ENCODE results near the gene AXDND1. TPM values are rescaled to one million over a fixed set of nuclear protein-coding genes. Genes with fewer than 3 reads are reported as not detected.
"Not testable (repeated sequence)": the region's sequence is repeated elsewhere in the genome, so short reads cannot be mapped to it uniquely, and the experiment has no call there.

AXDND1 gene
- total and polyA plus RNA-seq, 9 donors = 0.13 to 0.28 (median 0.23) TPM; not detected in 3

- DNase-seq = not testable (repeated sequence)
- WGBS (ENCODE audit: insufficient coverage) = 96% methylated on average over 9 of the region's 32 CpGs
These were observed 52.9 kb downstream of the AXDND1 start for GRCh38 chr1:179418706-179419105.

GRCh38 chr1:179424610-179425009, 58.8 kb downstream of the AXDND1 start:
- Histone ChIP-seq H3K4me3 (ENCODE audit: low read length) (no peak overlapping the region), H3K27me3 (ENCODE audit: control insufficient read depth, insufficient read depth, low read length) (no peaks in the 10 kb centered on the region), H3K27ac (ENCODE audit: low read length) (no peak overlapping the region), H3K4me1 (ENCODE audit: control insufficient read depth, insufficient read depth, low read length) (no peaks in the 10 kb centered on the region), H3K36me3 (ENCODE audit: control insufficient read depth, insufficient read depth, low read length) (no peaks in the 10 kb centered on the region), H3K9me3 (replicated peaks; ENCODE audit: control insufficient read depth, low read depth, low read length) (peaks cover 4% of the 10 kb centered on the region)
- no CpG with 5 or more reads among the region's 2 CpGs for whole genome bisulfite sequencing (ENCODE audit: insufficient coverage)
- DNase-seq = no peak

More at GRCh38 chr1:179418706-179419105, 52.9 kb downstream of the AXDND1 start:
- not testable (repeated sequence) for H3K9me3 ChIP-seq (replicated peaks; ENCODE audit: control insufficient read depth, low read depth, low read length); H3K36me3 ChIP-seq (ENCODE audit: control insufficient read depth, insufficient read depth, low read length); H3K4me1 ChIP-seq (ENCODE audit: control insufficient read depth, insufficient read depth, low read length); H3K4me3 ChIP-seq (ENCODE audit: low read length); H3K27me3 ChIP-seq (ENCODE audit: control insufficient read depth, insufficient read depth, low read length); H3K27ac ChIP-seq (ENCODE audit: low read length)

- Histone ChIP-seq H3K4me1 (ENCODE audit: control insufficient read depth, insufficient read depth, low read length) (no peaks in the 10 kb centered on the region), H3K36me3 (ENCODE audit: control insufficient read depth, insufficient read depth, low read length) (no peaks in the 10 kb centered on the region), H3K27ac (ENCODE audit: low read length) (no peak overlapping the region), H3K4me3 (ENCODE audit: low read length) (no peak overlapping the region), H3K27me3 (ENCODE audit: control insufficient read depth, insufficient read depth, low read length) (no peaks in the 10 kb centered on the region), H3K9me3 (replicated peaks; ENCODE audit: control insufficient read depth, low read depth, low read length) (peaks cover 4% of the 10 kb centered on the region)
- no peak for DNase-seq
These were observed 59.4 kb downstream of the AXDND1 start for GRCh38 chr1:179425186-179425585.

- 48% methylated on average over 5 of the region's 7 CpGs for WGBS (ENCODE audit: insufficient coverage)
- H3K9me3 ChIP-seq (replicated peaks; ENCODE audit: control insufficient read depth, low read depth, low read length) = no peaks in the 10 kb centered on the region
- no peak overlapping the region for H3K27ac ChIP-seq (ENCODE audit: low read length)
- DNase-seq = no peak
- H3K4me1 ChIP-seq (ENCODE audit: control insufficient read depth, insufficient read depth, low read length) = no peaks in the 10 kb centered on the region
- no peaks in the 10 kb centered on the region for H3K27me3 ChIP-seq (ENCODE audit: control insufficient read depth, insufficient read depth, low read length)
- no peak overlapping the region for H3K4me3 ChIP-seq (ENCODE audit: low read length)
- no peaks in the 10 kb centered on the region for H3K36me3 ChIP-seq (ENCODE audit: control insufficient read depth, insufficient read depth, low read length)
These were observed 71.4 kb downstream of the AXDND1 start for GRCh38 chr1:179437171-179437570.

GRCh38 chr1:179439646-179440045, 73.9 kb downstream of the AXDND1 start:
- not testable (repeated sequence) for H3K9me3 ChIP-seq (replicated peaks; ENCODE audit: control insufficient read depth, low read depth, low read length); H3K4me3 ChIP-seq (ENCODE audit: low read length); H3K27ac ChIP-seq (ENCODE audit: low read length); H3K4me1 ChIP-seq (ENCODE audit: control insufficient read depth, insufficient read depth, low read length); H3K27me3 ChIP-seq (ENCODE audit: control insufficient read depth, insufficient read depth, low read length); H3K36me3 ChIP-seq (ENCODE audit: control insufficient read depth, insufficient read depth, low read length); DNase-seq
- 88% methylated on average over 7 of the region's 9 CpGs for WGBS (ENCODE audit: insufficient coverage)

- not testable (repeated sequence) for H3K4me1 ChIP-seq (ENCODE audit: control insufficient read depth, insufficient read depth, low read length); H3K9me3 ChIP-seq (replicated peaks; ENCODE audit: control insufficient read depth, low read depth, low read length); H3K27ac ChIP-seq (ENCODE audit: low read length); DNase-seq; H3K27me3 ChIP-seq (ENCODE audit: control insufficient read depth, insufficient read depth, low read length); H3K4me3 ChIP-seq (ENCODE audit: low read length); H3K36me3 ChIP-seq (ENCODE audit: control insufficient read depth, insufficient read depth, low read length)
- 57% methylated on average over 1 of the region's 2 CpGs for WGBS (ENCODE audit: insufficient coverage)
These were observed 74.5 kb downstream of the AXDND1 start for GRCh38 chr1:179440301-179440700.

- 76% methylated on average over 7 of the region's 7 CpGs for WGBS (ENCODE audit: insufficient coverage)
- no peaks in the 10 kb centered on the region for H3K4me1 ChIP-seq (ENCODE audit: control insufficient read depth, insufficient read depth, low read length)
- H3K27me3 ChIP-seq (ENCODE audit: control insufficient read depth, insufficient read depth, low read length) = no peaks in the 10 kb centered on the region
- no peak overlapping the region for H3K4me3 ChIP-seq (ENCODE audit: low read length)
- DNase-seq = no peak
- H3K9me3 ChIP-seq (replicated peaks; ENCODE audit: control insufficient read depth, low read depth, low read length) = no peaks in the 10 kb centered on the region
- no peak overlapping the region for H3K27ac ChIP-seq (ENCODE audit: low read length)
- no peaks in the 10 kb centered on the region for H3K36me3 ChIP-seq (ENCODE audit: control insufficient read depth, insufficient read depth, low read length)
These were observed 75.2 kb downstream of the AXDND1 start for GRCh38 chr1:179440971-179441370.

GRCh38 chr1:179441501-179441900, 75.7 kb downstream of the AXDND1 start:
- Histone ChIP-seq H3K27me3 (ENCODE audit: control insufficient read depth, insufficient read depth, low read length) (no peaks in the 10 kb centered on the region), H3K27ac (ENCODE audit: low read length) (no peak overlapping the region), H3K36me3 (ENCODE audit: control insufficient read depth, insufficient read depth, low read length) (no peaks in the 10 kb centered on the region), H3K4me1 (ENCODE audit: control insufficient read depth, insufficient read depth, low read length) (no peaks in the 10 kb centered on the region), H3K9me3 (replicated peaks; ENCODE audit: control insufficient read depth, low read depth, low read length) (no peaks in the 10 kb centered on the region), H3K4me3 (ENCODE audit: low read length) (no peak overlapping the region)
- DNase-seq = no peak
- 72% methylated on average over 5 of the region's 6 CpGs for WGBS (ENCODE audit: insufficient coverage)

GRCh38 chr1:179442846-179443245, 77.1 kb downstream of the AXDND1 start:
- H3K27me3 ChIP-seq (ENCODE audit: control insufficient read depth, insufficient read depth, low read length); H3K4me3 ChIP-seq (ENCODE audit: low read length); H3K36me3 ChIP-seq (ENCODE audit: control insufficient read depth, insufficient read depth, low read length); H3K9me3 ChIP-seq (replicated peaks; ENCODE audit: control insufficient read depth, low read depth, low read length); H3K27ac ChIP-seq (ENCODE audit: low read length); H3K4me1 ChIP-seq (ENCODE audit: control insufficient read depth, insufficient read depth, low read length); DNase-seq: not testable (repeated sequence)
- WGBS (ENCODE audit: insufficient coverage) = 75% methylated on average over 7 of the region's 10 CpGs

- Histone ChIP-seq H3K4me3 (ENCODE audit: low read length) (no peak overlapping the region), H3K36me3 (ENCODE audit: control insufficient read depth, insufficient read depth, low read length) (no peaks in the 10 kb centered on the region), H3K9me3 (replicated peaks; ENCODE audit: control insufficient read depth, low read depth, low read length) (no peaks in the 10 kb centered on the region), H3K27ac (ENCODE audit: low read length) (no peak overlapping the region), H3K4me1 (ENCODE audit: control insufficient read depth, insufficient read depth, low read length) (no peaks in the 10 kb centered on the region), H3K27me3 (ENCODE audit: control insufficient read depth, insufficient read depth, low read length) (no peaks in the 10 kb centered on the region)
- no peak for DNase-seq
These were observed 79.8 kb downstream of the AXDND1 start for GRCh38 chr1:179445593-179445992.

- Histone ChIP-seq H3K27ac (ENCODE audit: low read length) (no peak overlapping the region), H3K9me3 (replicated peaks; ENCODE audit: control insufficient read depth, low read depth, low read length) (no peaks in the 10 kb centered on the region), H3K4me1 (ENCODE audit: control insufficient read depth, insufficient read depth, low read length) (no peaks in the 10 kb centered on the region), H3K27me3 (ENCODE audit: control insufficient read depth, insufficient read depth, low read length) (no peaks in the 10 kb centered on the region), H3K36me3 (ENCODE audit: control insufficient read depth, insufficient read depth, low read length) (no peaks in the 10 kb centered on the region), H3K4me3 (ENCODE audit: low read length) (no peak overlapping the region)
- WGBS (ENCODE audit: insufficient coverage) = no CpG with 5 or more reads among the region's 3 CpGs
- DNase-seq = no peak
These were observed 81.7 kb downstream of the AXDND1 start for GRCh38 chr1:179447489-179447888.
